HepG2 (cell line): ENCODE measurements around the gene DAG1. TPM values are rescaled to one million over a fixed set of nuclear protein-coding genes. Genes with fewer than 3 reads are reported as not detected.

ENCODE experiments used
- GRHL1 ChIP-seq: sonication (generic); formaldehyde crosslinking; conservative IDR thresholded peaks from 2 replicates; pipeline ENCODE4 v1.8.0; 2022; ENCODE audit warnings: missing genetic modification reagents
- RAD51 ChIP-seq: fragments of 450-650 bp; IDR thresholded peaks from 2 replicates; pipeline ENCODE4 v1.6.1; 2016; ENCODE audit warnings: borderline replicate concordance
- ZNF121 ChIP-seq: sonication (generic); formaldehyde crosslinking; IDR thresholded peaks from 2 replicates; pipeline ENCODE4 v1.5.0; 2020; ENCODE audit warnings: mild to moderate bottlenecking, missing genetic modification reagents
- ZNF839 ChIP-seq: sonication (generic); formaldehyde crosslinking; IDR thresholded peaks from 2 replicates; pipeline ENCODE4 v1.4.0; 2020; ENCODE audit warnings: missing genetic modification reagents, mild to moderate bottlenecking, borderline replicate concordance
- polyA plus RNA-seq, 8 experiments: library from polyadenylated mRNA; depleted of rRNA in 3 of 8; stranded (reverse) in 7 of 8; unstranded in 1 of 8; fragments of >200 nt; fragmentation: Illumina TruSeq in 4 of 8; extraction: Trizol in 4 of 8; gene quantifications; 2 replicates each; pipeline versions ENCODE4 v1.2.1 to v1.2.3, GENCODE V29; 2011 to 2016; ENCODE audit warnings: low read depth in 4 of 8, missing spikeins in 1 of 8, mixed read lengths in 1 of 8; ENCODE audit not compliant: insufficient read depth in 1 of 8
- total RNA-seq, 5 experiments: library from RNA; depleted of rRNA; stranded (reverse); fragments of >200 nt; fragmentation: Illumina TruSeq; extraction: Trizol; gene quantifications; 2 replicates each; pipeline ENCODE4 v1.2.3, GENCODE V29; 2016; ENCODE audit warnings: low read depth in 1 of 5
- TF ChIP-seq, protein P1 (sequence below): sonication (generic); formaldehyde crosslinking; IDR thresholded peaks from 2 replicates; pipeline ENCODE4 v1.5.1; 2020; ENCODE audit warnings: mild to moderate bottlenecking, missing genetic modification reagents, moderate library complexity
- TF ChIP-seq, protein P2 (sequence below), 2 experiments: fragments of 450-650 bp in 1 of 2; sonication (generic) in 1 of 2; formaldehyde crosslinking in 1 of 2; IDR thresholded peaks; 2 replicates each; pipeline versions ENCODE4 v1.6.1 to v1.8.0; 2016 to 2022; ENCODE audit warnings: antibody characterized with exemption in 1 of 2, mild to moderate bottlenecking in 1 of 2, missing genetic modification reagents in 1 of 2

DAG1 gene
- total and polyA plus RNA-seq, 2 of the 13 experiments (the other 11 are each of a cell fraction or from before 2014, with no cell fraction given) = 47.3 to 50.4 TPM

DNA sequence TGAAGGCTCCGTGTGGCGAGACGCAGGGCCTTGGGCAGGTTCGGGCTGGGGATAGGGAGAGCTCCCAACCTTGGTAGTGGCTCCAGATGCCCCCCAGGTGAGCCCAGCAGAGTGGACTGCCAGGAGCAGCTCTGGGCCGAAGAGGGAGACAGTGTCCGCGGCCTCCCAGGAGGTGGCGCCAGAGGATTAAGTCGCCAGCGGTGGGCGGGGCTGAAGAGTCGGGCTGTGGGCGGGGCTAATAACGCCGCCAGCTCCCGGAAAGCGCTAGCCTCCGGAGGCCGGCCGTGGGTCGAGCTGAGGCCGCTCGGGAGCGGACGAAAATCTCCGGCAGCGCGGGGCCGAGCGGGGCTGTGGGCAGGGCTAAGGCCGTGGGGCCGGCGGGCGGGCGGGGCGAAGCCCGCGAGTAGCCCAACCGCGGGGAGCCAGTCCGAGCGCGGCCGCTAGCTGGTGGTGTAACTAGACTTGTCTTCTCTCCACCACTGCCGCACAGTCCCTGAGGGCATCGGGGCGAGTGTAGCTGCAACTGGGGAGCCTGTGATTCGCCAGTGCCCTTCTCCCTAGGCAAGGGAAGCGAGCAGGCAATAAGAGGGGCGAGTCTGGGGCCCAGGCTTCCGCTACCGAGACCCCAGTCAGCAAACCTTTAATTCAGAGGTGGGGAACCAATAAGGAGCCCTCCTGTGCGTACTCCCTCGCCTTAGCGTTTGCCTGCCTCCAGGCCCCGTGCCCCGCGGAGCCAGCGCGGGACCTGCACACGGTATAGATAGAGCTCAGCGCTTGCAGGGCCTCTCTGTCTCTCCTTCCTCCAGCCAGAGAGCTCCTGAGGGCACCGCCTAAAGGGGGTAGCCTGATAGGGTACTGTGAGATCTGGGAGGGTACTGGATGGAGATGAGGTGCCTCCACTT is 69.8 kb downstream of the DAG1 start (continued):
- TF ChIP-seq, protein P1, sequence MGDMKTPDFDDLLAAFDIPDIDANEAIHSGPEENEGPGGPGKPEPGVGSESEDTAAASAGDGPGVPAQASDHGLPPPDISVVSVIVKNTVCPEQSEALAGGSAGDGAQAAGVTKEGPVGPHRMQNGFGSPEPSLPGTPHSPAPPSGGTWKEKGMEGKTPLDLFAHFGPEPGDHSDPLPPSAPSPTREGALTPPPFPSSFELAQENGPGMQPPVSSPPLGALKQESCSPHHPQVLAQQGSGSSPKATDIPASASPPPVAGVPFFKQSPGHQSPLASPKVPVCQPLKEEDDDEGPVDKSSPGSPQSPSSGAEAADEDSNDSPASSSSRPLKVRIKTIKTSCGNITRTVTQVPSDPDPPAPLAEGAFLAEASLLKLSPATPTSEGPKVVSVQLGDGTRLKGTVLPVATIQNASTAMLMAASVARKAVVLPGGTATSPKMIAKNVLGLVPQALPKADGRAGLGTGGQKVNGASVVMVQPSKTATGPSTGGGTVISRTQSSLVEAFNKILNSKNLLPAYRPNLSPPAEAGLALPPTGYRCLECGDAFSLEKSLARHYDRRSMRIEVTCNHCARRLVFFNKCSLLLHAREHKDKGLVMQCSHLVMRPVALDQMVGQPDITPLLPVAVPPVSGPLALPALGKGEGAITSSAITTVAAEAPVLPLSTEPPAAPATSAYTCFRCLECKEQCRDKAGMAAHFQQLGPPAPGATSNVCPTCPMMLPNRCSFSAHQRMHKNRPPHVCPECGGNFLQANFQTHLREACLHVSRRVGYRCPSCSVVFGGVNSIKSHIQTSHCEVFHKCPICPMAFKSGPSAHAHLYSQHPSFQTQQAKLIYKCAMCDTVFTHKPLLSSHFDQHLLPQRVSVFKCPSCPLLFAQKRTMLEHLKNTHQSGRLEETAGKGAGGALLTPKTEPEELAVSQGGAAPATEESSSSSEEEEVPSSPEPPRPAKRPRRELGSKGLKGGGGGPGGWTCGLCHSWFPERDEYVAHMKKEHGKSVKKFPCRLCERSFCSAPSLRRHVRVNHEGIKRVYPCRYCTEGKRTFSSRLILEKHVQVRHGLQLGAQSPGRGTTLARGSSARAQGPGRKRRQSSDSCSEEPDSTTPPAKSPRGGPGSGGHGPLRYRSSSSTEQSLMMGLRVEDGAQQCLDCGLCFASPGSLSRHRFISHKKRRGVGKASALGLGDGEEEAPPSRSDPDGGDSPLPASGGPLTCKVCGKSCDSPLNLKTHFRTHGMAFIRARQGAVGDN (CRISPR knock-in tag) = peak; percentile 85
- TF ChIP-seq, protein P2, sequence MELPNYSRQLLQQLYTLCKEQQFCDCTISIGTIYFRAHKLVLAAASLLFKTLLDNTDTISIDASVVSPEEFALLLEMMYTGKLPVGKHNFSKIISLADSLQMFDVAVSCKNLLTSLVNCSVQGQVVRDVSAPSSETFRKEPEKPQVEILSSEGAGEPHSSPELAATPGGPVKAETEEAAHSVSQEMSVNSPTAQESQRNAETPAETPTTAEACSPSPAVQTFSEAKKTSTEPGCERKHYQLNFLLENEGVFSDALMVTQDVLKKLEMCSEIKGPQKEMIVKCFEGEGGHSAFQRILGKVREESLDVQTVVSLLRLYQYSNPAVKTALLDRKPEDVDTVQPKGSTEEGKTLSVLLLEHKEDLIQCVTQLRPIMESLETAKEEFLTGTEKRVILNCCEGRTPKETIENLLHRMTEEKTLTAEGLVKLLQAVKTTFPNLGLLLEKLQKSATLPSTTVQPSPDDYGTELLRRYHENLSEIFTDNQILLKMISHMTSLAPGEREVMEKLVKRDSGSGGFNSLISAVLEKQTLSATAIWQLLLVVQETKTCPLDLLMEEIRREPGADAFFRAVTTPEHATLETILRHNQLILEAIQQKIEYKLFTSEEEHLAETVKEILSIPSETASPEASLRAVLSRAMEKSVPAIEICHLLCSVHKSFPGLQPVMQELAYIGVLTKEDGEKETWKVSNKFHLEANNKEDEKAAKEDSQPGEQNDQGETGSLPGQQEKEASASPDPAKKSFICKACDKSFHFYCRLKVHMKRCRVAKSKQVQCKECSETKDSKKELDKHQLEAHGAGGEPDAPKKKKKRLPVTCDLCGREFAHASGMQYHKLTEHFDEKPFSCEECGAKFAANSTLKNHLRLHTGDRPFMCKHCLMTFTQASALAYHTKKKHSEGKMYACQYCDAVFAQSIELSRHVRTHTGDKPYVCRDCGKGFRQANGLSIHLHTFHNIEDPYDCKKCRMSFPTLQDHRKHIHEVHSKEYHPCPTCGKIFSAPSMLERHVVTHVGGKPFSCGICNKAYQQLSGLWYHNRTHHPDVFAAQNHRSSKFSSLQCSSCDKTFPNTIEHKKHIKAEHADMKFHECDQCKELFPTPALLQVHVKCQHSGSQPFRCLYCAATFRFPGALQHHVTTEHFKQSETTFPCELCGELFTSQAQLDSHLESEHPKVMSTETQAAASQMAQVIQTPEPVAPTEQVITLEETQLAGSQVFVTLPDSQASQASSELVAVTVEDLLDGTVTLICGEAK (IDR thresholded peaks at IDR 0.05) = no peak
- TF ChIP-seq, protein P2 (CRISPR knock-in tag; IDR thresholded peaks at IDR 0.05) = no peak
- TF ChIP-seq RAD51 = no peak
- no peak for TF ChIP-seq ZNF839
- no peak for TF ChIP-seq GRHL1
- peak; percentile 21; the same call in 1 of the 2 replicates for TF ChIP-seq ZNF121 (CRISPR knock-in tag)
